SK-N-SH treated with all-trans-retinoic acid at 6 μM for 48 hours (cell line): ENCODE measurements around the gene GNG8.

Source experiments
- ARNTL ChIP-seq: fragments of 450-650 bp; formaldehyde crosslinking; IDR thresholded peaks from 2 replicates; pipeline ENCODE4 v1.5.0; 2020; ENCODE audit warnings: low read depth, mild to moderate bottlenecking, moderate library complexity, borderline replicate concordance
- PPARA ChIP-seq: fragments of 250-450 bp; sonication (Bioruptor Pico); IDR thresholded peaks from 2 replicates; pipeline ENCODE4 v1.5.0; 2020; ENCODE audit warnings: mild to moderate bottlenecking, borderline replicate concordance
- ZFP3 ChIP-seq: fragments of 250-450 bp; sonication (Bioruptor Pico); IDR thresholded peaks from 2 replicates; pipeline ENCODE4 v1.5.0; 2020; ENCODE audit warnings: mild to moderate bottlenecking, moderate library complexity
- ZFP30 ChIP-seq: fragments of 450-650 bp; formaldehyde crosslinking; IDR thresholded peaks from 2 replicates; pipeline ENCODE4 v1.5.0; 2022; ENCODE audit warnings: mild to moderate bottlenecking, moderate library complexity
- ZNF8 ChIP-seq: fragments of 450-650 bp; formaldehyde crosslinking; IDR thresholded peaks from 2 replicates; pipeline ENCODE4 v1.5.0; 2020; ENCODE audit warnings: mild to moderate bottlenecking, moderate library complexity
- TF ChIP-seq, protein P1 (sequence below): fragments of 250-450 bp; sonication (Bioruptor Pico); IDR thresholded peaks from 2 replicates; pipeline ENCODE4 v1.5.0; 2020; ENCODE audit warnings: mild to moderate bottlenecking, moderate library complexity
- TF ChIP-seq, protein P2 (sequence below): fragments of 250-450 bp; sonication (Bioruptor Pico); IDR thresholded peaks from 2 replicates; pipeline ENCODE4 v1.8.0; 2021; ENCODE audit warnings: low read depth, mild to moderate bottlenecking, moderate library complexity, borderline replicate concordance
- TF ChIP-seq, protein P3 (sequence below): fragments of 250-450 bp; sonication (Bioruptor Pico); IDR thresholded peaks from 2 replicates; pipeline ENCODE4 v1.5.1; 2020; ENCODE audit warnings: low read depth, mild to moderate bottlenecking, moderate library complexity

DNA sequence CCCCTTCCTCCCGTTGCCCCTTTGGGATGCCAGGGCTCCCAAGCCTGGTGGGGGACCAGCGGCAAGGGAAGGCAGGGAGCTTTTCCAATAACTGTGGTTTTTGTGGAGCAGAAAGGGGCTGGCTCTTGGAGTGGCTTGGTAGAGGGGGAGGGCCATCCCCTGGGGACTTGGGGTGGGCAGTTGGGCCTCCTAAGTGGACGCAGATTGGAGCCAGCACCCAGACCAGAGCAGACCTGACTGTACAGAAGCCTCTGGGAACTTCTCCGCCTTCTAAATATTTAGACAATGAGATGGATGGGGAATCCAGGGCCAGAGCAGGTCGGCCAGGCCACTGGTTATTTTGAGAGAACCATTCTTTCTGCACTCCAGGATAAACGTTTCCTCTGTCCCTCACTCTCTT lies 15.3 kb downstream of the GNG8 start:
- no peak for TF ChIP-seq ZFP3
- TF ChIP-seq, protein P1, sequence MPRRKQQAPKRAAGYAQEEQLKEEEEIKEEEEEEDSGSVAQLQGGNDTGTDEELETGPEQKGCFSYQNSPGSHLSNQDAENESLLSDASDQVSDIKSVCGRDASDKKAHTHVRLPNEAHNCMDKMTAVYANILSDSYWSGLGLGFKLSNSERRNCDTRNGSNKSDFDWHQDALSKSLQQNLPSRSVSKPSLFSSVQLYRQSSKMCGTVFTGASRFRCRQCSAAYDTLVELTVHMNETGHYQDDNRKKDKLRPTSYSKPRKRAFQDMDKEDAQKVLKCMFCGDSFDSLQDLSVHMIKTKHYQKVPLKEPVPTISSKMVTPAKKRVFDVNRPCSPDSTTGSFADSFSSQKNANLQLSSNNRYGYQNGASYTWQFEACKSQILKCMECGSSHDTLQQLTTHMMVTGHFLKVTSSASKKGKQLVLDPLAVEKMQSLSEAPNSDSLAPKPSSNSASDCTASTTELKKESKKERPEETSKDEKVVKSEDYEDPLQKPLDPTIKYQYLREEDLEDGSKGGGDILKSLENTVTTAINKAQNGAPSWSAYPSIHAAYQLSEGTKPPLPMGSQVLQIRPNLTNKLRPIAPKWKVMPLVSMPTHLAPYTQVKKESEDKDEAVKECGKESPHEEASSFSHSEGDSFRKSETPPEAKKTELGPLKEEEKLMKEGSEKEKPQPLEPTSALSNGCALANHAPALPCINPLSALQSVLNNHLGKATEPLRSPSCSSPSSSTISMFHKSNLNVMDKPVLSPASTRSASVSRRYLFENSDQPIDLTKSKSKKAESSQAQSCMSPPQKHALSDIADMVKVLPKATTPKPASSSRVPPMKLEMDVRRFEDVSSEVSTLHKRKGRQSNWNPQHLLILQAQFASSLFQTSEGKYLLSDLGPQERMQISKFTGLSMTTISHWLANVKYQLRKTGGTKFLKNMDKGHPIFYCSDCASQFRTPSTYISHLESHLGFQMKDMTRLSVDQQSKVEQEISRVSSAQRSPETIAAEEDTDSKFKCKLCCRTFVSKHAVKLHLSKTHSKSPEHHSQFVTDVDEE (CRISPR knock-in tag): no peak
- TF ChIP-seq ARNTL (CRISPR knock-in tag): no peak
- TF ChIP-seq, protein P2, sequence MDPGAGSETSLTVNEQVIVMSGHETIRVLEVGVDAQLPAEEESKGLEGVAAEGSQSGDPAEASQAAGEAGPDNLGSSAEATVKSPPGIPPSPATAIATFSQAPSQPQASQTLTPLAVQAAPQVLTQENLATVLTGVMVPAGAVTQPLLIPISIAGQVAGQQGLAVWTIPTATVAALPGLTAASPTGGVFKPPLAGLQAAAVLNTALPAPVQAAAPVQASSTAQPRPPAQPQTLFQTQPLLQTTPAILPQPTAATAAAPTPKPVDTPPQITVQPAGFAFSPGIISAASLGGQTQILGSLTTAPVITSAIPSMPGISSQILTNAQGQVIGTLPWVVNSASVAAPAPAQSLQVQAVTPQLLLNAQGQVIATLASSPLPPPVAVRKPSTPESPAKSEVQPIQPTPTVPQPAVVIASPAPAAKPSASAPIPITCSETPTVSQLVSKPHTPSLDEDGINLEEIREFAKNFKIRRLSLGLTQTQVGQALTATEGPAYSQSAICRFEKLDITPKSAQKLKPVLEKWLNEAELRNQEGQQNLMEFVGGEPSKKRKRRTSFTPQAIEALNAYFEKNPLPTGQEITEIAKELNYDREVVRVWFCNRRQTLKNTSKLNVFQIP (CRISPR knock-in tag): no peak
- no peak for TF ChIP-seq PPARA (CRISPR knock-in tag)
- no peak for TF ChIP-seq ZNF8 (CRISPR knock-in tag)
- TF ChIP-seq, protein P3, sequence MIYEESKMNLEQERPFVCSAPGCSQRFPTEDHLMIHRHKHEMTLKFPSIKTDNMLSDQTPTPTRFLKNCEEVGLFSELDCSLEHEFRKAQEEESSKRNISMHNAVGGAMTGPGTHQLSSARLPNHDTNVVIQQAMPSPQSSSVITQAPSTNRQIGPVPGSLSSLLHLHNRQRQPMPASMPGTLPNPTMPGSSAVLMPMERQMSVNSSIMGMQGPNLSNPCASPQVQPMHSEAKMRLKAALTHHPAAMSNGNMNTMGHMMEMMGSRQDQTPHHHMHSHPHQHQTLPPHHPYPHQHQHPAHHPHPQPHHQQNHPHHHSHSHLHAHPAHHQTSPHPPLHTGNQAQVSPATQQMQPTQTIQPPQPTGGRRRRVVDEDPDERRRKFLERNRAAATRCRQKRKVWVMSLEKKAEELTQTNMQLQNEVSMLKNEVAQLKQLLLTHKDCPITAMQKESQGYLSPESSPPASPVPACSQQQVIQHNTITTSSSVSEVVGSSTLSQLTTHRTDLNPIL (CRISPR knock-in tag): no peak
- no peak for TF ChIP-seq ZFP30
